K562 (cell line): ENCODE results near the gene ZNF865.

Experiments used
- ARHGAP35 ChIP-seq: fragments of 450-650 bp; IDR thresholded peaks from 2 replicates; pipeline ENCODE4 v1.6.1; 2018; ENCODE audit not compliant: partially characterized antibody
- CBFB ChIP-seq: sonication (generic); formaldehyde crosslinking; IDR thresholded peaks from 2 replicates; pipeline ENCODE4 v1.4.0; 2020; ENCODE audit warnings: mild to moderate bottlenecking, missing genetic modification reagents
- MAX ChIP-seq: sonication (generic); formaldehyde crosslinking; IDR thresholded peaks from 2 replicates; pipeline ENCODE4 v1.9.0; 2022; ENCODE audit warnings: mild to moderate bottlenecking, missing genetic modification reagents
- PBX2 ChIP-seq, 2 experiments: IDR thresholded peaks in 1 of 2; conservative IDR thresholded peaks in 1 of 2; 2 replicates each; pipeline ENCODE4 v1.6.1; 2016; ENCODE audit warnings: low read depth in 2 of 2, mild to moderate bottlenecking in 1 of 2, missing compliant biosample characterization in 1 of 2, missing genetic modification characterization in 1 of 2, moderate library complexity in 1 of 2
- ZFX ChIP-seq: sonication (generic); formaldehyde crosslinking; IDR thresholded peaks from 2 replicates; pipeline ENCODE4 v1.8.0; 2022; ENCODE audit warnings: mild to moderate bottlenecking, missing genetic modification reagents, moderate library complexity
- ZNF830 ChIP-seq: fragments of 250-450 bp; sonication (Bioruptor Pico); IDR thresholded peaks from 2 replicates; pipeline ENCODE4 v1.5.0; 2021; ENCODE audit warnings: mild to moderate bottlenecking
- TF ChIP-seq, protein P1 (sequence below): fragments of 250-450 bp; sonication (Bioruptor Pico); IDR thresholded peaks from 2 replicates; pipeline ENCODE4 v1.8.0; 2021; ENCODE audit warnings: mild to moderate bottlenecking, moderate library complexity

DNA sequence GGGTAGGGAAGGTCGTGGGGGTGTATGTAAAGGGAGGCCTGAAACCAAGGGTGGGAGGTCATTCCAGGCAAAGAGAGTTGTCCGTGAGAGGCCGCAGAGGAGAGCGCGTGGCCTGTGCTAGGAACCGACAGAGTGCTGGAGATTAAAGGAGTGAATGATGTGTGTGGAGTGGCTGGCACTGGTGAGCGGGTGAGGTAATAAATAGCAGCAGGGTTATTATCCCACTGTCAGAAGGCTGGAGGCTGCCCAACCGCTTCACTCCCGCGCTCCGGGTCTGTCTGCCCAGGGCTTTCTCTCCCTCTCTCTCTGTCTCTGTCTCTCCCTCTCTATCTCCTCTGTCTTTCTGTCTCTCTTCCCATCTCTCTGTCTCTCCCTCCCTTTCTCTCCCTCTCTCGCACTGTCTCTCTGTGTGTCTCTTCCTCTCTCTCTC lies 42.2 kb upstream of the ZNF865 start:
- TF ChIP-seq CBFB (CRISPR knock-in tag), result no peak
- TF ChIP-seq ZNF830 (CRISPR knock-in tag), result no peak
- TF ChIP-seq, protein P1, sequence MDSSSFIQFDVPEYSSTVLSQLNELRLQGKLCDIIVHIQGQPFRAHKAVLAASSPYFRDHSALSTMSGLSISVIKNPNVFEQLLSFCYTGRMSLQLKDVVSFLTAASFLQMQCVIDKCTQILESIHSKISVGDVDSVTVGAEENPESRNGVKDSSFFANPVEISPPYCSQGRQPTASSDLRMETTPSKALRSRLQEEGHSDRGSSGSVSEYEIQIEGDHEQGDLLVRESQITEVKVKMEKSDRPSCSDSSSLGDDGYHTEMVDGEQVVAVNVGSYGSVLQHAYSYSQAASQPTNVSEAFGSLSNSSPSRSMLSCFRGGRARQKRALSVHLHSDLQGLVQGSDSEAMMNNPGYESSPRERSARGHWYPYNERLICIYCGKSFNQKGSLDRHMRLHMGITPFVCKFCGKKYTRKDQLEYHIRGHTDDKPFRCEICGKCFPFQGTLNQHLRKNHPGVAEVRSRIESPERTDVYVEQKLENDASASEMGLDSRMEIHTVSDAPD (CRISPR knock-in tag), result no peak
- no peak for TF ChIP-seq PBX2 (CRISPR knock-in tag; IDR thresholded peaks at IDR 0.05; ENCODE audit: low read depth)
- TF ChIP-seq PBX2 (tag; conservative IDR thresholded peaks at IDR 0.05; ENCODE audit: low read depth), result no peak
- no peak for TF ChIP-seq ZFX (CRISPR knock-in tag)
- no peak for TF ChIP-seq ARHGAP35
- TF ChIP-seq MAX (CRISPR knock-in tag), result no peak
